HG03196 (cell line): ENCODE measurements around the gene ALG14.
A peak's percentile ranks its signal among the peaks of the same experiment; 100 is the strongest.
"Not testable (repeated sequence)": the region's sequence is repeated elsewhere in the genome, so short reads cannot be mapped to it uniquely, and the experiment has no call there.

Experiments
- ATAC-seq: cut with Tn5 transposase; IDR thresholded peaks from one replicate; pipeline ENCODE4 v1.9.1; 2021; ENCODE audit not compliant: unreplicated experiment

ALG14 gene

GRCh38 chr1:95043141-95043980 is 29.4 kb downstream of the ALG14 start:
- ATAC-seq, result peak; percentile 91

- ATAC-seq, result no peak
Measured at GRCh38 chr1:95042286-95042685, 30.5 kb downstream of the ALG14 start.

- no peak for ATAC-seq
Measured at GRCh38 chr1:95041491-95042165, 31.1 kb downstream of the ALG14 start.

GRCh38 chr1:95040032-95040525 is 32.7 kb downstream of the ALG14 start:
- ATAC-seq, result no peak

GRCh38 chr1:95039360-95040031 is 33.3 kb downstream of the ALG14 start:
- ATAC-seq, result no peak

- no peak for ATAC-seq
Measured at GRCh38 chr1:95035536-95035935, 37.2 kb downstream of the ALG14 start.

GRCh38 chr1:95034506-95034905 is 38.2 kb downstream of the ALG14 start:
- ATAC-seq, result no peak

GRCh38 chr1:95033843-95034242 is 38.9 kb downstream of the ALG14 start:
- no peak for ATAC-seq

- ATAC-seq, result no peak
Measured at GRCh38 chr1:95029532-95029931, 43.2 kb downstream of the ALG14 start.

GRCh38 chr1:95028954-95029353 is 43.8 kb downstream of the ALG14 start:
- no peak for ATAC-seq

- no peak for ATAC-seq
Measured at GRCh38 chr1:95027046-95027445, 45.7 kb downstream of the ALG14 start.

GRCh38 chr1:95023399-95024043 is 49.2 kb downstream of the ALG14 start:
- no peak for ATAC-seq

- no peak for ATAC-seq
Measured at GRCh38 chr1:95022644-95022926, 50.2 kb downstream of the ALG14 start.

GRCh38 chr1:95021805-95022643 is 50.7 kb downstream of the ALG14 start:
- no peak for ATAC-seq

GRCh38 chr1:95021119-95021518 is 51.6 kb downstream of the ALG14 start:
- ATAC-seq, result no peak

GRCh38 chr1:95019466-95019865 is 53.3 kb downstream of the ALG14 start:
- not testable (repeated sequence) for ATAC-seq

GRCh38 chr1:95018602-95019369 is 54.0 kb downstream of the ALG14 start:
- ATAC-seq, result no peak

- ATAC-seq, result no peak
Measured at GRCh38 chr1:95017775-95018174, 55.0 kb downstream of the ALG14 start.

GRCh38 chr1:95015076-95015475 is 57.7 kb downstream of the ALG14 start:
- ATAC-seq, result no peak
